Measurements from ENCODE around the gene DOCK2. TPM values are rescaled to one million over a fixed set of nuclear protein-coding genes. Genes with fewer than 3 reads are reported as not detected.

DOCK2 gene
- total and polyA plus RNA-seq, 9 of the 15 experiments (the other 6 are each of a cell fraction or from before 2014, with no cell fraction given) = 4.5 to 42.6 (median 20.5) TPM

DNA sequence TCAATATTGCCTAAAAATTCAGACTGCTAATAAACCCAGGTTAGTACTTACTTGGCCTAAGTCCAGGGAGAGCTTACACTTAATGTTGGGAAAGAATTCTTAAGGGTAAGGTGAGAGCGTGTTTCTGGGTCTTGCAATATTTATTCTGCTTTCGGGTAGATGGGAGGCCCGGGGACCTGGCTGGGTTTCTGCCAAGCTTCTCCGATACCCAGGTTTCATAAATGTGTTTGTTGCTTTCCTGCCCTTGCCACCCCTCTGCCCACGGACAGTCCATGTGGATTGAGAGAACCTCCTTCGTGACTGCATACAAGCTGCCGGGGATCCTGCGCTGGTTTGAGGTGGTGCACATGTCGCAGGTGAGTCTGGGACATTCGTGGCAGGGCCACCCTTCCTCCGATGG is 420.2 kb downstream of the DOCK2 start:
- no peak overlapping the region for H3K4me3 ChIP-seq
- no peaks in the 10 kb centered on the region for H3K79me2 ChIP-seq (ENCODE audit: control insufficient read depth, insufficient read depth, low read length)
- 37% methylated on average over 11 of the region's 11 CpGs for WGBS (ENCODE audit: insufficient coverage, low coverage, missing lambda C conversion rate)
- no peak overlapping the region for H3K9ac ChIP-seq (ENCODE audit: insufficient read depth in 1 of 2, low read depth in 2 of 2, low read length in 2 of 2)
- peaks cover 0 to 3% of the 10 kb centered on the region in 2 experiments; a peak in 1 of 5 replicates for H3K4me1 ChIP-seq (replicated peaks in 1 of 2; ENCODE audit: control insufficient read depth in 2 of 2, insufficient read depth in 2 of 2, low read length in 2 of 2)
- H3K9me1 ChIP-seq (ENCODE audit: control insufficient read depth, insufficient read depth, low read length) = no peaks in the 10 kb centered on the region
- intact Hi-C loops (cut with micrococcal nuclease) = no loop called here
- TF ChIP-seq RBM34 (IDR thresholded peaks at IDR 0.05; ENCODE audit: borderline replicate concordance, insufficient read depth, low read length) (no peak), ZNF407 (IDR thresholded peaks at IDR 0.05; ENCODE audit: low read depth) (no peak), TRIM28 (IDR thresholded peaks at IDR 0.05) (no peak), KLF13 (tag; IDR thresholded peaks at IDR 0.05; ENCODE audit: borderline replicate concordance, low read depth) (no peak)
- TF ChIP-seq, protein P1, sequence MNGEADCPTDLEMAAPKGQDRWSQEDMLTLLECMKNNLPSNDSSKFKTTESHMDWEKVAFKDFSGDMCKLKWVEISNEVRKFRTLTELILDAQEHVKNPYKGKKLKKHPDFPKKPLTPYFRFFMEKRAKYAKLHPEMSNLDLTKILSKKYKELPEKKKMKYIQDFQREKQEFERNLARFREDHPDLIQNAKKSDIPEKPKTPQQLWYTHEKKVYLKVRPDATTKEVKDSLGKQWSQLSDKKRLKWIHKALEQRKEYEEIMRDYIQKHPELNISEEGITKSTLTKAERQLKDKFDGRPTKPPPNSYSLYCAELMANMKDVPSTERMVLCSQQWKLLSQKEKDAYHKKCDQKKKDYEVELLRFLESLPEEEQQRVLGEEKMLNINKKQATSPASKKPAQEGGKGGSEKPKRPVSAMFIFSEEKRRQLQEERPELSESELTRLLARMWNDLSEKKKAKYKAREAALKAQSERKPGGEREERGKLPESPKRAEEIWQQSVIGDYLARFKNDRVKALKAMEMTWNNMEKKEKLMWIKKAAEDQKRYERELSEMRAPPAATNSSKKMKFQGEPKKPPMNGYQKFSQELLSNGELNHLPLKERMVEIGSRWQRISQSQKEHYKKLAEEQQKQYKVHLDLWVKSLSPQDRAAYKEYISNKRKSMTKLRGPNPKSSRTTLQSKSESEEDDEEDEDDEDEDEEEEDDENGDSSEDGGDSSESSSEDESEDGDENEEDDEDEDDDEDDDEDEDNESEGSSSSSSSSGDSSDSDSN (IDR thresholded peaks at IDR 0.05; ENCODE audit: borderline replicate concordance in 1 of 2, low read depth in 2 of 2, low read length in 2 of 2) = no peak
- ChIA-PET POLR2A (no interaction called here), CTCF (ENCODE audit: low intra/inter-chr PET ratio) (no interaction called here)
- FAIRE-seq (no peak), ATAC-seq (no peak), DNase-seq (ENCODE audit: extremely low read depth in 1 of 4, low spot score in 3 of 4) (no peak)
- in situ Hi-C loops (cut with MboI) = no loop called here
- H3K27me3 ChIP-seq (ENCODE audit: control insufficient read depth in 2 of 2, insufficient read depth in 2 of 2, low read length in 2 of 2) = no peaks in the 10 kb centered on the region
- no peak overlapping the region for H2AFZ ChIP-seq (ENCODE audit: low read depth, low read length)
- no peaks in the 10 kb centered on the region for H3K9me3 ChIP-seq (replicated peaks; ENCODE audit: control insufficient read depth, insufficient read depth, low read depth, low read length)
- no peak overlapping the region for H3K4me2 ChIP-seq (ENCODE audit: insufficient read depth, low read length)
- H3K27ac ChIP-seq (ENCODE audit: extremely low read depth, low read depth, low read length) = no peak overlapping the region
- H4K20me1 ChIP-seq (replicated peaks; ENCODE audit: control insufficient read depth, insufficient read depth, low read length) = no peaks in the 10 kb centered on the region
- H3K36me3 ChIP-seq (ENCODE audit: control insufficient read depth, insufficient read depth, low read length) = no peaks in the 10 kb centered on the region
- no TSS peak for BruUV-seq (replicated peaks)

Measured in K562 (cell line).